ENCODE measurements around the gene LCORL.
"Not testable (repeated sequence)": the region's sequence is repeated elsewhere in the genome, so short reads cannot be mapped to it uniquely, and the experiment has no call there.

LCORL gene

DNA sequence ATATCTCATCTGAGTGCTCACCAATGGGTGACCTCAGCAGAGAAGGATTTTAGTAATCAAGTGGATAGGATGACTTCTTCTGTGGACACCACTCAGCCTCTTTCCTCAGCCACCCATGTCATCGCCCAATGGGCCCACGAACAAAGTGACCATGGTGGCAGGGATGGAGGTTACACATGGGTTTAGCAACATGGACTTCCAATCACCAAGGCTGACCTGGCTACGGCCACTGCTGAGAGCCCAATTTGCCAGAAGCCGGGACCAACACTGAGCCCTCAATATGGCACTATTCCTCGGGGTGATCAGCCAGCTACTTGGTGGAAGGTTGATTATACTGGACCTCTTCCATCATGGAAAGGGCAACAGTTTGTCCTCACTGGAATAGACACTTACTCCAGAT is 97.4 kb downstream of the LCORL start:
- no peak for DNase-seq

DNA sequence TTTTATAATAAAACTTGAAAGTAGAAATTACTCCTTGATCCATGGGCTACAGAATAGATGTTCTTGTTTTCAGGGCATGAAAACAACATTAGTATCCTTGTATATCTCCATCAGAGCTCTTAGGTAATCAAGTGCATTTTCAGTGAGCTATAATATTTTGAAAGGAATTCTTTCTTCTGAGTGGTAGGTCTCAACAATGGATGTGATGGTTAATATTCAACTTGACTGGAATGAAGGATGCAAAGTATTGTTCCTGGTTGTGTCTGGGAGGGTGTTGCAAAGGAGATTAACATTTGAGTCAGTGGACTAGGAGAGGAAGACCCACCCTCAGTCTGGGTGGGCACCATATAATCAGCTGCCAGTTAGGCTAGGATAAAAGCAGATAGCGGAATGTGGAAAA is 100.1 kb downstream of the LCORL start:
- no peak for DNase-seq

- no peak for DNase-seq
Observed at GRCh38 chr4:17920681-17921080, 100.9 kb downstream of the LCORL start.

DNA sequence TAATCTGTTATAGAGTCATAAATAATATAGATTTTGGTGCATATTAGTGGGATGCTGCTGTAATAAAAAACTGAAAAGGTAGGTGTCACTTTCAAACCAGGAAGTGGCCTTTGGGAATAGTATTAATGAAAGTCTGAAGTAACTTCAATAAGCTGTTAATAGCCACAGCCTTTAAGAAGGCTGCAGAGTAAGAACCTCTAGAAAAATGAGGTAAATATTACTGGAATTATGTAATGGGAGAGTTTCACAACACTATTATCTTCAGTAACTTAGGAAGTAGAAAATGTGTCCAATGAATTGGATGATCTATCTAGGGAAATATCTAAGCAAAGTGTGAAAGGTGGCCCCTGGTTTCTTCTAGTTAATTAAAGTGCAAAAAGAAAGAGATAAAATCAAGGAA is 106.1 kb downstream of the LCORL start:
- DNase-seq = no peak

GRCh38 chr4:17912011-17912410 is 109.5 kb downstream of the LCORL start:
- no peak for DNase-seq

DNA sequence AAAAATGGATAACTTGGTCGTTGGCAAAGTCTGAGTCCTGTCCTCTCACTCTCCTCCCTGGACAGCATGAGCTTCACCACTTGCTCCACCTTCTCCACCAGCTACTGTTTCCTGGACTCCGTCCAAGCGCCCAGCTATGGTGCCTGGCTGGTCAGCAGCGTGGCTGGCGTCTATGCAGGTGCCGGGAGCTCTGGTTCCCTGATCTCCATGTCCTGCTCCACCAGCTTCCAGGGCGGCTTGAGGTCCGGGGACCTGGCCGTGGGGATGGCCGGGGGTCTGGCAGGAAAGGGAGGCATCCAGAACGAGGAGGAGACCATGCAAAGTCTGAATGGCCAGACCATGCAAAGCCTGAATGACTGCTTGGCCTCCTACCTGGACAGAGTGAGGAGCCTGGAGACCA is 109.9 kb downstream of the LCORL start:
- DNase-seq = no peak

- DNase-seq = no peak
Observed at GRCh38 chr4:17898553-17899055, 123.0 kb downstream of the LCORL start.

GRCh38 chr4:17895481-17895880 is 126.1 kb downstream of the LCORL start:
- no peak for DNase-seq

DNA sequence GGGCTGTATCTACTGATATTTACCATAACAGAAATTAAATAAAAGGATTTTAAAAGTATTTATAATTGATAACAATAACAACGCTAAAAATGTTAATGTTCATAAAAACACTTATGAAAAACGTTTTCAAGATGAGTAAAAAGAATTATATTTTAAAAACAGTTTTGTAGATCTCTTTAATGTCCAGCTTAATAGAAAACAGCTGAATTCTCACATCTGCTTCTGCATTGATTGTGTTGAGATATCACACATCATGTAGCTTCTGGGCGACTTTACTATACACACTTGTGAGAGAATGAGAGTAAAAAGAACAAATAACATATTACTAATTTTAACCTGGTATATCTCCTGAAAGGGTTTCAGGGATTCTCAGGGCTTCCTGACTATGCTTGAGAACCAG is 127.1 kb downstream of the LCORL start:
- DNase-seq = no peak

DNA sequence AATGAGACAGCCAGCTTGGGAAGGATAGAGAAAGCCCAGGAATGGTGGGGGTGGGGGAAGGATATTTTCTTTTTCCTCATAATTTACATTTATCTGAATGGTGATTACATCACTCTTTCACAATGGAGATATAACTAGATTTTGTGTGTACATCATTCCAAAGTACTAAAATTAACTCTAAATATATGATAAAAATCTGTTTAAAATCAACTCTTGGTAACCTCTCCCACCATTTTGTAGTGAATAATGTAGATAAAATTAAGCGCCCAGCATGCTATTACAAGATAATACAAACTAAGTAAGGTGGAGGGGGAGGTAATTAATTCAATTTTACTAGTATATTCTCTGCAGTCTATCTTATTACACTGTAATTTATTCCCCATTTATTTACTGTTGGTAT is 131.9 kb downstream of the LCORL start:
- DNase-seq = no peak

- DNase-seq = no peak
Observed at GRCh38 chr4:17884511-17884910, 137.0 kb downstream of the LCORL start.

DNA sequence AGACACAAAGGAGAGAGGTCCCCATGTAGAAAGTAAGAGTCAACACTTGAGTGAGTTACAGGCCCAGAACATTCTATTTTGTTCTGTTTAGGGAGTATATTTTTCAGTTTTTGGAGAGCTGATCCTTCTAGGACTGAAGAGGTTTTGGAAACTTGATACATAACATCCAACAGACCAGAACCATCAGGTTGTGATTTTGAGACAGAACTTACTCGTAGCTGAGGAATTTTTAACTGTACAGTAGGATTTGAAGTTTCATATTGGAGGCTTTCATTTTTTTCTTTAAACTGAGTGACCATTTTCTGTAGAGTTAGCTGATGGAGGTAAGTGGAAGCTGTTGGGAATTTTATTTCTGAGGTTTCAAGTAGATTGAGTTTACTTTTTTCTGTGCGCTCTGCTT is 137.5 kb downstream of the LCORL start:
- DNase-seq = no peak

GRCh38 chr4:17877661-17878060 is 143.9 kb downstream of the LCORL start:
- no peak for DNase-seq

DNA sequence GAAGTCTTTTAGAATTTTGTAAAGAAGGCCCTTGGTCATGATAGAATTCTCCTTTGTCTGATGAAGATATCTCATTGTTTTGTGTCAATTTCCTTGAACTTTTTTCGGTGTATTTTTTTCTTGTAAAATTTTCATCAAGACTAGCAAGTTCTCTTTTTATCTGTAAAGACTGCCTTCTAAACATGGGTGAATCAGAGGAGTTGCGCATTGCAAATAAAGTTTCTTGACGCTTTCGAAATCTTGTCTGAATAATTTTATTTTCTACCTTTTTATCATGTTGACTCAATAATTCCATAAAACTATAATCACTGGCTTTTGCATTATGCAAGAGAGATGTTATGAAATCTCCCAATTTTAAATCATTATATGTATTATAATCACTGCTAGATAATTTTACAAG is 144.6 kb downstream of the LCORL start:
- DNase-seq = no peak

DNA sequence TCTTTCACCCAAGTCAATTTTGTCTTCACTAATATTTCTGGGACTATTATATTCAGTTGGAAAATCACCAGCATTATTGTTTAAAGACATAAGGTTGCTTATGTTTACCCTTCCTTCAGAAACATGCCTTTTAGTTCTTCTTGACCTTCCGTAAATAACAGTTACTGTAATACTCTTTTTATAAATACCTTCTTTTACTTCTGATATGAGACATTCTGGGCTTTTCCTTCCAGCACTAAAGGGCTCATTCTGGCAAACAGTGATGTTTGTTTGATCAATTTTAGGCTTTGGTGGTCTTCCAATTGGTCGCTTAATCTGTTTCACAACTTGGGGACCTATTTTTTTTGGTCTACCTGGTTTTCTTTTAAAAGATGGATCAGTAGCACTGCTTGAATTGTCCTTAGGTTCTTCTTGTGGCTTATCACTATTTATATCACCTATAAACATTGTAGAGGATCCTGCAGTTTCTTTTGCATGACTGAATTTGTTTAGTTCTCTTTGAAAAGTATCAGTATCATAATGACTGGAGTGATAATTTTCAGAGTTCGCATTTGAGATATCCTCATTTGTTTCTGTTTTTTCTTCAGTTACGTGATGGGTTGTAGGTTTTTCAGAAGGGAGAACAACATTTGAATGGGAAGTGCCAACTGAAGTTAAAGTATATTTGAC is 146.0 kb downstream of the LCORL start:
- DNase-seq = no peak

- no peak for DNase-seq
Observed at GRCh38 chr4:17869327-17869726, 152.2 kb downstream of the LCORL start.

GRCh38 chr4:17867276-17867675 is 154.3 kb downstream of the LCORL start:
- DNase-seq = no peak

GRCh38 chr4:17866810-17867209 is 154.7 kb downstream of the LCORL start:
- no peak for DNase-seq

DNA sequence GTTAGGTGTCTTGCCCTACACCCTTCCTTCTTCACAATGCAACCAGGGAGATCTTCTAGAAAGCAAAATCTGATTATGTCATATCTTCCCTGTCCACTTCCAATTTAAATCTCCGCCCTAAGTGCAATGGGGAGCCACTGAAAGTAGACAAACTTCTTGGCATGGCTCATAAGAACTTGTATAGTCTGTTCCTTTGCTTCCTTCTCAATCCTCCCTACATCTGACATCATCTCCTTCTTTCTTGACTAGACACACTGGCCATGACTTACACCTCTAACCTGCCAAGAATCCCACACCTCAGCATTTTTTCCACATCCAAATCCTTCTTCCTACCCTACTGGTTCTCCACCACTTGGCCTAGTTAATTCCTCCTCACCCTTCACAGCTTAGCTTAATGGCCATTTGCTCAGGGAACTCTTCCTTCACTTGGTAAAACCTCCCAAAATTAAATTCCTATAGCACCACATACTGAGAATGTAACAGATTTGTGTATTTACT is 155.6 kb downstream of the LCORL start:
- DNase-seq = no peak

- DNase-seq = not testable (repeated sequence)
Observed at GRCh38 chr4:17861906-17862305, 159.6 kb downstream of the LCORL start.

DNA sequence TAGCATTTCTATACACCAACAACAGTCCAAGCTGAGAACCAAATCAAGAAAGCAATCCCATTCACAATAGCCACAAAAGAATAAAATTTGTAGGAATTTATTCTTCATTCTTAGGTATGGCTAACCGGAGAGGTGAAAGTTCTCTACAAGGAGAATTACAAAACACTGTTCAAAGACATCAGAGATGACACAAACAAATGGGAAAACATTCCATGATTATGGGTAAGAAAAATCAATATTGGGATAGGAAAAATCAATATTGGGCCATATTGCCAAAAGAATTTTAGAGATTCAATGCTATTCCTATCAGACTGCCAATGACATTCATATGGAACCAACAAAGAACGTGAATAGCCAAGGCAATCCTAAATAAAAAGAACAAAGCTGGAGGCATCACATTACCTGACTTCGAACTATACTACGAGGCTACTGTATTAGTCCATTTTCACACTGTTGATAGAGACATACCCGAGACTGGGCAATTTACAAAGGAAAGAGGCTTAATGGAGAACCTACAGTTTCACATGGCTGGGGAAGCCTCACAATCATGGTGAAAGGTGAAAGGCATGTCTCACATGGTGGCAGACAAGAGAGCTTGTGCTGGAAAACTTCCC is 161.7 kb downstream of the LCORL start:
- DNase-seq = no peak

GRCh38 chr4:17854036-17854435 is 167.5 kb downstream of the LCORL start:
- DNase-seq = no peak

DNA sequence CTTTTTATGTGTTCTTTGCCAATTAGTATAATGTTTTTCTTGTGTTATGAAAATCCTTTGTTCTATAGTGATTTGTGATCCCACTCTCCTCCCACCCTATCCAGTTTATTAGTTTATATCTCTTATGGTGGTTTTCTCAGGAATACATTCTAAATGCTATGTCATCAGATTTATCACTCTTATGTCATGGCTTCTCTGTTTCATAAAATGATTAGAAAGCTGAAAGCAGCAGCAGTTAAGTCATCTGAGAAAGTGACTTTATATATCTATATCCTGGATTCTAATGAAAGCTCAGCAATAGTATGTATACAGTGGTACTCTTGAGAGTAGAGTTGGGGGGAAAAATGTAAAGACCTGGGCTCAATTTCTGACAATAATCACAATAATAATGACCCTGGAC is 169.6 kb downstream of the LCORL start:
- no peak for DNase-seq

DNA sequence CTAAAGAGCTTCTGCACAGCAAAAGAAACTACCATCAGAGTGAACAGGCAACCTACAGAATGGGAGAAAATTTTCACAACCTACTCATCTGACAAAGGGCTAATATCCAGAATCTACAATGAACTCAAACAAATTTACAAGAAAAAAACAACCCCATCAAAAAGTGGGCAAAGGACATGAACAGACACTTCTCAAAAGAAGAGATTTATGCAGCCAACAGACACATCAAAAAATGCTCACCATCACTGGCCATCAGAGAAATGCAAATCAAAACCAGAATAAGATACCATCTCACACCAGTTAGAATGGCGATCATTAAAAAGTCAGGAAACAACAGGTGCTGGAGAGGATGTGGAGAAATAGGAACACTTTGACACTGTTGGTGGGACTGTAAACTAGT is 171.3 kb downstream of the LCORL start:
- DNase-seq = not testable (repeated sequence)

DNA sequence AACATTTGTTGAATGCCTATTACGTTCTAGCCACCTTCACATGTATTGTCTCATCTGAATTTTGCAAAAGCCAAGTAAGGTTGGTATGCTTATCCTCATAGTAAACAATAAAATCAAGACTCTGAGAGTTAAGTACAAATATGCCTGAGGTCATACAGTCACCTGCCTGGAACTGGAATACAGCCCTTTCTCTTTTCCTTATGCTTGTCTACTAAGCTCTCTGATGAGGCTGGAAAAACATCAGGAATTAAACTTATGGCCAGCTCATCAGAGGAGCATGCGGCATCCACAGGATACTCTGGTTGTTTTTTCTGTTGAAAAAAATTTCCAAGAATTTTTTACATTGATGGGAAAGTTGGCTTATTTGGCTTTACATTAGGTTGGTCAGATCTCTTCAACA is 175.3 kb downstream of the LCORL start:
- no peak for DNase-seq
